ENCODE measurements around the gene SORBS1. TPM values are rescaled to one million over a fixed set of nuclear protein-coding genes. Genes with fewer than 3 reads are reported as not detected.

Gene SORBS1
- total RNA-seq, 1 donor from 2014 or later, result 0.77 TPM

DNA sequence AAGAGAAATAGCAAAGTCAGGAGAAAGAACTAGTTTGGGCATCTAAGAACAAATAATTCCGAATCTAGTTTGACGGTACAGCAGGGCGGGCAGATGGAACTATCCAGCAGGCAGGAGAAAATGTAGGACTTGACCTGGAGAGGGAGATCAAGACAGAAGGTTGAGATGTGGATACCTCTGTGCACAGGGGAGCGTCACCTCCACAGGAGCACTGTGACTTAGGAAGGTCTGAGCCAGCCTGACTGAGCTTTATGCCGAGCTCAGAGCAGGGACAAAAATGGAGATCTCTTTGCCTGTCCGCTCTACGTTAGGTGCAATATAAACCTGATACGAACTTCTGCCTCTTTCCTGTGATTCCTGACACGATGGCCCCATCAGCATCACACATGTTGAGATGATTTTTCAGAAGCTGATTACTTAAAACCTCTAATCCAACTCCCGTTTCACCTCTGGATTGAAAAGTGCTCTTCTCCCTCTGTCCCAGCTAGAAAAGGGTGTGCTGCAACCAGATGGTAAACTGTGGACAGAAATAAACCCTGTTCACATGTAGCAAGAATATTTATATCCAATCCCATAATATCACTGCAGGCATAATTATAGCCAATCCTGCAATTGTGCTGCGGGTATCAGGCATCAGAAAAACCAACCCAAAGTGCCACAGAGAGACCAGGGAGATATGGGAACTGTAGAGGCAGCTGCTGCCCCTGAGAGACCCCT lies 13.6 kb upstream of the SORBS1 start:
- intact Hi-C loops (cut with micrococcal nuclease), result no loop called here
- Mint-ChIP-seq H3K27me3 (peaks cover 18% of the 10 kb centered on the region), H3K4me3 (no peak overlapping the region), H3K27ac (no peak overlapping the region), H3K4me1 (no peaks in the 10 kb centered on the region), H3K9me3 (no peaks in the 10 kb centered on the region), H3K36me3 (ENCODE audit: low read depth) (no peaks in the 10 kb centered on the region)
- DNase-seq, result no peak

- no peak for DNase-seq
- Mint-ChIP-seq H3K27ac (no peak overlapping the region), H3K4me3 (no peak overlapping the region), H3K9me3 (no peaks in the 10 kb centered on the region), H3K36me3 (ENCODE audit: low read depth) (no peaks in the 10 kb centered on the region), H3K4me1 (no peaks in the 10 kb centered on the region), H3K27me3 (peaks cover 14% of the 10 kb centered on the region)
- intact Hi-C loops (cut with micrococcal nuclease), result no loop called here
Measured at GRCh38 chr10:95573964-95574604, 12.9 kb upstream of the SORBS1 start.

DNA sequence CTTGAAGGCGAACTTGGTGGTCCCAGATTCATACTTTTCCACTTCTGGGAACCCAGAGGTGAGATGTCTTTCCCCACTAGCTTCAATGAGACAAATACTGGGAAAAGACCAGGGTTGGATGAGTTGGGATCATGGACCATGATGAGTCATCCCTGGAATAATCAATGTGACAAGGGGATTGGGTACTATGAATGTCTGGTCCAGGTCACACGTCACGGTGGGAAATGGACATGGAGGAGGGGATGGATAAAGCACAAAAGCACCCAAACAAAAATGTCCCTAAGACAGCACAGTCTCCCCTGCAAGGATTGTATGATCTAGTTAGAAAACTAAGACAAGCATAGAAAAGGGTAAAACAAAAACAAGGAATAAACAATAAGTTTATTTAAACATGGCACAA lies 12.4 kb upstream of the SORBS1 start:
- Mint-ChIP-seq H3K4me3 (no peak overlapping the region), H3K4me1 (no peaks in the 10 kb centered on the region), H3K36me3 (ENCODE audit: low read depth) (no peaks in the 10 kb centered on the region), H3K27me3 (peaks cover 11% of the 10 kb centered on the region), H3K9me3 (no peaks in the 10 kb centered on the region), H3K27ac (no peak overlapping the region)
- DNase-seq, result no peak
- intact Hi-C loops (cut with micrococcal nuclease), result no loop called here

DNA sequence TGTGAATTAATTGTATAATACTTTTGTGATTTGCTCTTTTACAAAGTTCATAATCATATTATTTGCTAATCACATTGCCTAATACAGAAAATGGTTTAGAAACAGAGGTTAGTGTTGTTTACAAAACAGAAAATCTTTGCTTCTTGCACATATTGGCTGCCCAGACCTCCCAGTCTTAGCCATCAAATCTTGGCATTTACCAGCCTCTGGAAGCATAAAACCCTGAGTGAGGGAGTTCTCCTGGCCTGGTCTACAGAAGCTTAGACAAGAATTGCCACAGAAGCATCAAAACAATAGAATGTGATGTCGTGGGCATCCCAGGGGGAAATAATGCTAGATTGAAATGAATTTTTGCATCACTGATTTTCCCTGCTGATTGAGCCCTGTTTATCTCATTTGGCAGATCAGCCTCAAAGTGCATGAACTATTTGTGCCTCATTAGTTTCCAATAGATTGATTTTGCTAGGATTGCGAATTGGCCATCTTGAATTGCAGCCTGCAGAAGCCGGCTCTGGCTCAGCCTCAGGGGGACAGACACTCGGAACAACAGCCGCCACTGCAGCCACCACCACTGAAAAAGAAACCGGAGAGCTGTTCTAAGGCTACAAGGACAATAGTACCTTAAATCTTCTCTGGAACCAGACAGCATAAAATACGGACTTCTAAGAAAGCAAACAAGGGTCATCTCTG lies 11.1 kb upstream of the SORBS1 start:
- H3K36me3 Mint-ChIP-seq (ENCODE audit: low read depth), result no peaks in the 10 kb centered on the region

GRCh38 chr10:95571390-95571789 lies 10.2 kb upstream of the SORBS1 start:
- Mint-ChIP-seq H3K4me1 (no peaks in the 10 kb centered on the region), H3K27me3 (peaks cover 12% of the 10 kb centered on the region), H3K36me3 (ENCODE audit: low read depth) (no peaks in the 10 kb centered on the region), H3K27ac (no peak overlapping the region), H3K4me3 (no peak overlapping the region), H3K9me3 (no peaks in the 10 kb centered on the region)
- no peak for DNase-seq
- intact Hi-C loops (cut with micrococcal nuclease), result no loop called here

More for the DNA sequence above, 11.1 kb upstream of the SORBS1 start:
- intact Hi-C loops (cut with micrococcal nuclease), result no loop called here
- H3K9me3 Mint-ChIP-seq, result no peaks in the 10 kb centered on the region
- no peak for DNase-seq
- no peaks in the 10 kb centered on the region for H3K4me1 Mint-ChIP-seq
- H3K4me3 Mint-ChIP-seq, result no peak overlapping the region
- H3K27me3 Mint-ChIP-seq, result peaks cover 12% of the 10 kb centered on the region
- no peak overlapping the region for H3K27ac Mint-ChIP-seq

DNA sequence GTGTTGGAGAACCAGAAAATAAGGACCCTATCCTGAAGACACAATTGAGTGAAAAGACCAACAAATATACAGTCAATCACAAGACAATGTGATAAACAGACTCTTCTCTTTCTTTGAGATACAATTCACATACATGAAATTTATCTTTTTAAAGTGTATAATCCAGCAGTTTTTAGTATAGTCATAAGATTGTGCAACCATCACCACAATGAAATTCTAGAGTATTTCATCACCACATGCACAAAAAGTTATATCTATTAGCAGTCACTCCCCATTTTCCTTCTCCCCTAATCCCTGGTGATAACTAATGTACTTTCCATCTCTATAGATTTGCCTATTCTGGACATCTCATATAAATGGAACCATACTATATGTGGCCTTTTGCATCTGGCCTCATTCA lies 8.2 kb upstream of the SORBS1 start:
- Mint-ChIP-seq H3K27me3 (peaks cover 21% of the 10 kb centered on the region), H3K9me3 (no peaks in the 10 kb centered on the region), H3K4me1 (no peaks in the 10 kb centered on the region)

DNA sequence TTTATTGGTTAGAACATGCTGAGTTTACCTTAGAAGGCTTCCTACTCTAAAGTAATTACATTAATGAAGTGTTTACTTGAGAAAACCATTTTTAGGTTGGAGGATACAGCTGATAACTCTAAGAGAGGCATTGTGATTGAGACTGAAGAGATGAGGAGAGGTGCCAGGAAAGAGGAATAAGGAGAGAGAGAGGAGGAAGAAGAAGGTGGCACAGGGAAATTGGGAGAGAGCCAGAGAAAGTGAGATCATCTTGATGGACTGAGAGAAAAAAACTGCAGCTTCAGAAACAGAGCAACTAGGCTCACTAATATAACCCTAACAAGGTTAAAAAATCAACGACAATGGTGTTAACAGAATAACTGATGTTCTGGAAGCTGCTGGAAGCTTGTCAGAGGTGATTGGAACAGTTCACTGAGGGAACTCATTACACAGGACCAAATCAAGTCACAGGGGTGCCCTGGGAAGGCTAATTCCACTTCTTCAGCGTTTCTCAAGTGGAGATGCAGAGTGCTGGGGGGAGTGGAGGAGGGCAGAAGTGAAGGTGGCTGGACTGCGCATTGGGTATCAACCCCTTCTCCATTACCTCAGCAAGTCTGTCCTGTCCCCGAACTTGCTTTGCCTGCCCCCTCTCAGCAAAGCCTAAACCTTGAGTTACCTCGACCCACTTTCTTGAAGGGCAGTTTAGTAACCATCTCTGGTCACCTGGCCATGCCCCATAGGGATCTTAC lies 6.9 kb upstream of the SORBS1 start:
- DNase-seq, result no peak
- intact Hi-C loops (cut with micrococcal nuclease), result no loop called here
- Mint-ChIP-seq H3K36me3 (ENCODE audit: low read depth) (no peaks in the 10 kb centered on the region), H3K9me3 (no peaks in the 10 kb centered on the region), H3K27me3 (peaks cover 19% of the 10 kb centered on the region), H3K4me3 (no peak overlapping the region), H3K4me1 (no peaks in the 10 kb centered on the region), H3K27ac (no peak overlapping the region)

More for the DNA sequence above, 8.2 kb upstream of the SORBS1 start:
- H3K36me3 Mint-ChIP-seq (ENCODE audit: low read depth), result no peaks in the 10 kb centered on the region
- no peak for DNase-seq
- H3K27ac Mint-ChIP-seq, result no peak overlapping the region
- intact Hi-C loops (cut with micrococcal nuclease), result no loop called here
- H3K4me3 Mint-ChIP-seq, result no peak overlapping the region

DNA sequence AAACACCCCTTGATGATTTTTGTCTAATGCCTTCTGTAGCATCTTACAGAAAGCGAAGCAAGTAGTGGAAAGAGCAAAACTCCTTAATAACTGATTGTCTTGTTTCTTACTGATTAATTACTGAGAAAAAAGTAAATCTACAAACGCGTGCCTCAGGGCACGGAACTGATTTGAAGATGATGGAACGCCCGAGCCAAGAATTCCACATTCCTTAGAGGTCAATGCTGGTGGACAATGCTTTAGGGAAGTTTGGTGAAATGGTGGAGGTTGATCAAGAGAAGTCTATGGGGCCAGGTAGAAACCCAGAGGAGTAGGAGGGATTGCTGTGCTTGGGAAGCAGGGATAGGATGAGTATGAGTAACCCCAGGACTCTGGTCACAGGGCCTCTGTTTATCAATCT lies 5.0 kb upstream of the SORBS1 start:
- Mint-ChIP-seq H3K36me3 (ENCODE audit: low read depth) (no peaks in the 10 kb centered on the region), H3K27ac (no peak overlapping the region), H3K4me3 (no peak overlapping the region), H3K4me1 (peaks cover 4% of the 10 kb centered on the region), H3K27me3 (peaks cover 29% of the 10 kb centered on the region), H3K9me3 (no peaks in the 10 kb centered on the region)
- intact Hi-C loops (cut with micrococcal nuclease), result no loop called here
- DNase-seq, result no peak

DNA sequence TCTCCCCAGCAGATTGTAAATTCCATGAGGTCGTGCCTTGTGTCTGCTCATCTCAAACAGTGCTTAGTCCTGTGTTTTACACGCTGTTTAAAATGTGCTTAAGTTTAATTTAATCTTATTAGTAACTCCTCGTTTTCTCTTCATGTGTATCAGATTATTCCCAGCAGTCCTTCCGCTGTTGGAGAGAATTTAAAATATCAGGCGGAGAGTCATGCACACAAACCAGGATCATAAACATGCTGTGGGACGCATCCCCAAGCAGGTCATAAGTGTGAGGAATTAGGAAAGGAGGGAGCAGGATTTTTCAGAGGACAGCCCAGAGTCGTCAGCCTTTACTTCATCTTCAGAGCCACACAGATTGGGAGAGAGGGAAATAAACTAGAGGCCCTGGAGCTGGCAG lies 4.2 kb upstream of the SORBS1 start:
- intact Hi-C loops (cut with micrococcal nuclease), result no loop called here
- no peaks in the 10 kb centered on the region for H3K36me3 Mint-ChIP-seq (ENCODE audit: low read depth)
- no peak overlapping the region for H3K4me3 Mint-ChIP-seq
- peaks cover 31% of the 10 kb centered on the region for H3K27me3 Mint-ChIP-seq
- peaks cover 9% of the 10 kb centered on the region for H3K4me1 Mint-ChIP-seq
- no peak for DNase-seq
- no peak overlapping the region for H3K27ac Mint-ChIP-seq
- H3K9me3 Mint-ChIP-seq, result no peaks in the 10 kb centered on the region

DNA sequence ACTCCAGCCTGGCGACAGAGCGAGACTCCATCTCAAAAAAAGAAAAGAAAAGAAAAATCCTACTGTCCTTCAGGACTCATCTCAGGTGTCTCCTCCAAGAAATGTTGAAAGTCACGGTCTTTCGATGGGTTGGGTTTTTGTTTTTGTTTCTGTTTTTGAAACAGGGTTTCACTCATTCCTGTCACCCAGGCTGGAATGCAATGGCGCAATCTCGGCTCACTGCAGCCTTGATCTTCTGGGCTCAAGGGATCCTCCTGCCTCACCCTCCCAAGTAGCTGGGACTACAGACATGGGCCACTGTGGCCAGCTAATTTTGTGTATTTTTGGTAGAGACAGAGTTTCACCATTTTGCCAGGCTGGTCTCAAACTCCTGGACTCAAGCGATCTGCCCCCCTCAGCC lies 3.1 kb upstream of the SORBS1 start:
- DNase-seq, result no peak
- Mint-ChIP-seq H3K4me1 (peaks cover 14% of the 10 kb centered on the region), H3K27ac (no peak overlapping the region), H3K27me3 (peaks cover 40% of the 10 kb centered on the region), H3K36me3 (ENCODE audit: low read depth) (no peaks in the 10 kb centered on the region), H3K4me3 (no peak overlapping the region), H3K9me3 (no peaks in the 10 kb centered on the region)
- intact Hi-C loops (cut with micrococcal nuclease), result no loop called here

- no peak for DNase-seq
- intact Hi-C loops (cut with micrococcal nuclease), result no loop called here
- Mint-ChIP-seq H3K27ac (no peak overlapping the region), H3K36me3 (ENCODE audit: low read depth) (no peaks in the 10 kb centered on the region), H3K27me3 (peaks cover 54% of the 10 kb centered on the region), H3K4me1 (peaks cover 14% of the 10 kb centered on the region), H3K9me3 (no peaks in the 10 kb centered on the region), H3K4me3 (no peak overlapping the region)
Measured at GRCh38 chr10:95562341-95562965, 1.3 kb upstream of the SORBS1 start.

DNA sequence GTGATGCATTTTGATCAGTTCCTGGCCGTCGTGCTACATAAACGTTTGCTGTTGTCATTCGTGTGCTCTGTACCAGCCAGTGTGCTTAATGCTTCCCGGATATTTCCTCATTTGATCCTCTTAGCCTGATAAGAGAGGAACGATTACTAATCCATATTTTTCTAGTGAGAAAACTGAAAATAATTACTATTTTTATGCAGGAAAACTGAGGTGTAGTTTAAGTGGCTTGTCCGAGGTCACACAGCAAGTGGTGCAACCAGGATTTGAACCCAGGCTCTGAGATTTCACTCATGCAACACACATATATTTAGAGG lies 650 bp upstream of the SORBS1 start:
- DNase-seq, result no peak
- intact Hi-C loops (cut with micrococcal nuclease), result loop anchor here (2.0 kb wide), 1 partner anchor 95 kb away; the partner anchor contains the start of gene ALDH18A1
- H3K4me1 Mint-ChIP-seq, result peaks cover 14% of the 10 kb centered on the region
- peak overlapping the region; percentile 88 for H3K4me3 Mint-ChIP-seq
- H3K27ac Mint-ChIP-seq, result no peak overlapping the region
- no peaks in the 10 kb centered on the region for H3K9me3 Mint-ChIP-seq
- H3K36me3 Mint-ChIP-seq (ENCODE audit: low read depth), result no peaks in the 10 kb centered on the region
- peaks cover 56% of the 10 kb centered on the region for H3K27me3 Mint-ChIP-seq

GRCh38 chr10:95560278-95561176 lies 644 bp downstream of the SORBS1 start:
- Mint-ChIP-seq H3K36me3 (ENCODE audit: low read depth) (no peaks in the 10 kb centered on the region), H3K4me1 (peaks cover 14% of the 10 kb centered on the region), H3K9me3 (no peaks in the 10 kb centered on the region), H3K27me3 (peaks cover 51% of the 10 kb centered on the region), H3K4me3 (peak overlapping the region; percentile 88), H3K27ac (peak overlapping the region; percentile 67)
- intact Hi-C loops (cut with micrococcal nuclease), result loop anchor here (2.0 kb wide), 1 partner anchor 96 kb away; the partner anchor contains the start of gene ALDH18A1
- DNase-seq, result peak; percentile 87
